HG03097 (cell line): ENCODE data around the gene B4GALT7.
A peak's percentile ranks its signal among the peaks of the same experiment; 100 is the strongest.
"Not testable (repeated sequence)": the region's sequence is repeated elsewhere in the genome, so short reads cannot be mapped to it uniquely, and the experiment has no call there.

Experiments used
- ATAC-seq: cut with Tn5 transposase; IDR thresholded peaks from one replicate; pipeline ENCODE4 v1.9.1; 2021; ENCODE audit not compliant: unreplicated experiment, low FRiP score

Gene B4GALT7, protein sequence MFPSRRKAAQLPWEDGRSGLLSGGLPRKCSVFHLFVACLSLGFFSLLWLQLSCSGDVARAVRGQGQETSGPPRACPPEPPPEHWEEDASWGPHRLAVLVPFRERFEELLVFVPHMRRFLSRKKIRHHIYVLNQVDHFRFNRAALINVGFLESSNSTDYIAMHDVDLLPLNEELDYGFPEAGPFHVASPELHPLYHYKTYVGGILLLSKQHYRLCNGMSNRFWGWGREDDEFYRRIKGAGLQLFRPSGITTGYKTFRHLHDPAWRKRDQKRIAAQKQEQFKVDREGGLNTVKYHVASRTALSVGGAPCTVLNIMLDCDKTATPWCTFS

DNA sequence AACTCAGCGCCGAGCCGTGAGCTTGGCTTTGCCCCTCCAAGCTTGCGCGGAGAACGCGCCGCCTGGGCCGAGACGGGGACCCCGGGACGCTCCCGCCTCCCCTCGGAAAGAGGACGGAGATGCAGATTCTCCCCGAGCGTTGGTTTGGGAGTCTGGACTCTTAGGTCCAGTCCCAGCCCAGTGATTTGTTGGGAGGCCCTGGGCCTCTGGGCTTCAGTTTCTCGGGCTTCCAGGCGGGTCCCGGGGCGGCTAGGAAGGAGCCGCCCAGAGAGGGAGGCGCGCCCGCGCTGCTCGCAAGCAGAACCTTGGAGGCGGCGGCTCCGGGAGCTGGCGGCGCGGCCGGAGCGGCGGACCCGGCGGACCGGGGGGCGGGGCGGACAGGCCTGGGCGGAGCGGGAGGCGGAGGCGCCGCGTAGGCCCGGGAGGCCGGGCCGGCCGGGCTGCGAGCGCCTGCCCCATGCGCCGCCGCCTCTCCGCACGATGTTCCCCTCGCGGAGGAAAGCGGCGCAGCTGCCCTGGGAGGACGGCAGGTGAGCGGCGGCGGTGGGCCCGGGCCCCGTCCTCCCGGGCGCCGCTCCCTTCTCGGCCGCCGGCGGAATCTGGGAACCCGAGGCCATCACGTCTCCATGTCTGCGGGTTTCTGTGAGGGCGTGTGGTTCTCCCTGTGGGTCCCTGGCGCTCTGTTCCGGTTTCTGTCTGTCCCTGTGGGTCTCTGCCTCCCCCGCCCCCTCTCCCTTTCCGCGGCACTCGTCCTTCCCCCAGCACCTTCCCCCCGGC lies at the start of gene B4GALT7:
TSS of gene B4GALT7 (plus strand) at position 402 of the 777 bp plus-strand sequence. CDS start at position 481, 79 bp downstream.
- peak; percentile 84 for ATAC-seq

DNA sequence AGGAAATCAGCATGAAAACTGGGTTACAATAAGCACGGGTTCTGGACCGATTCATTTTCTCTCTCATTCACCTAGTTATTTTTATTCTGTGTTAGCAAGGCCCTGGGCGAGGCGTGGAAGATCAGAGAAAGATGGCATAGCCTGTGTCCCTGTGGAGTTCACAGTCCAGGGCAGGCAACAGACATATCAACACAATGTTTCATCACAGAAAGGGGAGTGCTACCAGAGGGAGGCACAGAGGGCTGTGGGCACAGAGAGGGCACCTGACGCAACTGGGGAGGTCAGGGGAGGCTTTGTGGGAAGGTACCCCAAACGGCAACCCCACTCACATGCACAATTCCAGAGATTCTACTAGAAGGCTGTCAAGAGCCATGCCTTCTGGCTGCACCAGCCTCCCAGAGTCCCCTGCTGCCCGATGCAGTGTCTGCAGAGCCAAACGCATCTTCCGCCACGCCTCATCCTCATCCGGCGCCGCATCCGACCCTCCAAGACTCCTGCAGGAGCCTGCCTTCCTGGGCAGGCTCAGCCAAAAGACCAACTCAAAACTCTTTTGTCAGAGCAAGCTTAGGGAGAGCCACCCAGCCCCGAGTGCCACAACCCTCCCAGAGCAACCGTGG lies 47.0 kb upstream of the B4GALT7 start:
- no peak for ATAC-seq

DNA sequence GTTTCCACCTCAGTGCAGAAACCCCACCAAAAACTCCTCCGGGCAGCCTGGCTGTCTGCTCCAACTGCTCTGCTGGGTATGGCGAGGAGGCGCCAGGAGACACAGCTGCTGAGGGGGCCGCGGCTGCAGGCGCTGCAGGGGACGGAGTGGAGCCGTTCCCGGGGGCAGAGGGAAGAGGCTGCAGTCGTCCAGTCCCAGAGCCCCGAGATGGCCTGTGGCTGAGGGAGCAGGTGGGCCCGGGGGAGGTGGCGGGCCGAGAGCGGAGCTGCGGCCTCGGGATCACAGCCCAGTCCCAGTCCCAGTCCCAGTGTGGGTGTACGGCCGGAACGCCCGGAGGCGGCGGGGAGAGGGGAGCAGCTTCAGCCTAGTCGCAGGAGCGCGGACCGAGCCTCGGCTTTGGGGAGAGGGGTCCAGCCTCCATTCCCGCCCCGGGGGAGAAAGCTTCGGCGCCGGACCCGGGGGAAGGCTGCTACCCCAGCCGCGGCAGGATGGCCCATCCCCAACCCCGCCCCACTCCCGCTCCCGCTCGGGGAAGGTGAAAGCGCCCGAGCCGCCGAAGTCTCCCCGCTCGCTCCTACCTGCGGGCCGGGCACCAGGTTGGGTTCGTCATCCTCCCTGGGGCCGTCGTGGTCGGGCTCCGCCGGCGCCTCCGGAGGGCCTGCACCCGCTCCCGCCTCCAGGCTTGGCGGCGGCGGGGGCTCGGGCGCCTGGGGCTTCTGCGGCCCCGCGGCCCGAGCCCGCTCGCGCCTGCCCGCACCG lies 46.1 kb upstream of the B4GALT7 start:
- peak; percentile 31 for ATAC-seq

DNA sequence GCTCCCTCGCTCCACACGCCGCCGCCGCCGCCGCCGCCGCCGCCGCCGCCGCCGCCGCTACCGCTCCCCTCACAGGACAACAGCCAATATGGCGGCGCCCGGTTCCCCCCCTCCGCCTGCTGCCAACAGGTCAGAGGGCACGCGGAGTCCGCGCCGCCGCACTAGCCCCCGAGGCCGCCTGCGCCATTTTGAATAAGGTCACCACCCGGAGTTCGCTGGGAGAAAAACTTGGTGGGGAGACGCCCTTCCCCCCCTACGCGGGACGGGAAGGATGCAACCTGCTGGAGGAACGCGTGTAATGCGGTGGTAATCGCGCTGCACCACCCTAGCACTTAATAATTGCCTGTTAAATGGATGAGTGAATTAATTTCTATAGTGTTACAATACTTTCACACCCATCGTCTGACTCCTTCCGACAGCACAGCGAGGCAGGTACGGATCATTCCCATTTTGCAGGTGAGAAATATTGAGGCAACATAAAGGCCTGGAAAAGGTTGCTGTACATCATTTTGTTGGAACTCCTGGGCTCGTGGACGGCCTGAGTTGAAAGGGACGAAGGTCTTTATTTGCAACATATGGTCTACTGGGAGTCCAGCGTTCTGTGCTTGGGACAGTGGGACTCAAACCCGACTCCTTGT lies 45.3 kb upstream of the B4GALT7 start, which contains the start of gene FAM193B:
TSS of gene FAM193B (minus strand) at position 90 of the 638 bp plus-strand sequence. CDS start 105 bp downstream, outside the sequence.
- ATAC-seq: peak; percentile 82

DNA sequence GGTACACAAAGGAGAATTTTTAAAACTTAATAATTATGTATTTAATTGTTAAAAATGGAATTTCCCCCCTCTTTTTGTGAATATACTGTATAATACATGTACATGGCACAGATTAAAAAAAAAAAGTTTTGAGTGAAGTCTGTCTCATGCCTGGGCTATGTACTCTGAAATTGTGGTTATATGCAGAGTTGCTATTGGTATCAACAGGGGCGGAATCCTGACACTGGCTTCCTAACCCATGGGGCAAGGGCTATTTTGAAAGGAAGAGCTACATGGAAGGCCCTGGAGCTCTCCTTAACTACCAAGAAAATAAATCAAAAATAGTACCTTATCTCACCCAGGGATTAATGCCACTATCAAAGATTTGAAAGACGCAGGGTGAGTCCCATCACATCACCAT lies 44.7 kb upstream of the B4GALT7 start:
- no peak for ATAC-seq

DNA sequence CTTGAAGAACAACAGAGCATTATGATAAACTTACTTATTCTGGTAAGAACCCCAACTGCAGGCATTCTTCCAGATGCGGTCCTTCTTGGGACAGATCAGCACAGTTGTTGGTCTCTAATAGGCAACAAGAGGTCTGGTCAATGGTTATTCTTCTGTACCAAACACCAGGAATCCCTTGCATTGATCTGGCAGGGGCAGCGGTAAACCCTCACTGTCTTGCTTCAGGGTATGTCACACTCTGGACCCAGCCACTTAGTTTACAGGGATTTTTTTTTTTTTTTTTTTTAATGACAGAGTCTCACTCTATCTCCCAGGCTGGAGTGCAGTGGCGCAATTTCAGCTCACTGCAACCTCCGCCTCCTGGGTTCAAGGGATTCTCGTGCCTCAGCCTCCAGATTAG lies 44.3 kb upstream of the B4GALT7 start:
- no peak for ATAC-seq

DNA sequence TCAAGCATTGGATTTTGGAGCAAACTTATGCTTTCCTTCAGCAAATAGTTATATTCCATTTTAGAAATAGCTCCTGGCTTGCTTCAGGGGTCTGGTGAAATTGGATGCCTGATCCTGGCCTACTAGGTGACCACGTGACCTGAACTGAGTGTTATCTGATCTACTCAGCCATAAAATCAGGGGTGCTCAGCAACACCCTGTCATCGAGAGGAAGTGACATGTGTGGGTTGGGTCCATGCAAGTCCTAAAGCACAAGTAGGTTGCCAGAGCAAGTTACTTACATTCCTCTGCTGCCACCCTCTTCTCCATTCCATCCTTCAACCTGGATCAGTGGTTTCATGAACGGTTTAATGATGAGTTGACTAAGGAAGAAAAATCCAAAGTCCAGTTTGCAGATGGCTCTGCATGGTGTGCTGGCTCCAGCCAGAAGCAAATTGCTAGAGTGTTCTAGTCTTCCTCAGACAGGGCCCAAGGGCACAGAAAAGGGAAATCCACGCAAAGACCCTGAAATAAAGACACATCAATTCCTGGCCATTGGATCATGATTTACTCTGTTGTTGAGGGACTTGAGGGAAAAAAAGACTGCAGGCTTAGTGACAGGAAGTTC lies 42.8 kb upstream of the B4GALT7 start:
- no peak for ATAC-seq

DNA sequence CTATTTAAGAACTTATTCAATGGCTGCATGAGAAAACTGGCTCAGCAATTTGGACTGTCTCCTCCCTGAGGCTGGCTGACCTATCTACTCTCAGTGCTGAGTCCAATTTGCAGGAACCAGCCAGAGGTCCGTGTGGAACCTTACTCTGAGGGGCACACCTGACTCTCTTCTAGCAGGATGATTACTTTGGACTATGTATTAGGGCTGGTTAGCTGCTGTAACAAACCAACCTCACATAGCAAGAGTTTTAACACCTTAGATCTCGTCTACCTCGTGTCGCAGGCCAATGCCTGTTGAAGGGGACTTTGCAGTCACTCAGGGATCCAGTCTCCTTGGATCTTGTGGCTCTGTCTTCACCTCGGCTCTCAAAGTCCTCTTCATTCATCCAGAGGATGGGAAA lies 42.1 kb upstream of the B4GALT7 start:
- no peak for ATAC-seq

DNA sequence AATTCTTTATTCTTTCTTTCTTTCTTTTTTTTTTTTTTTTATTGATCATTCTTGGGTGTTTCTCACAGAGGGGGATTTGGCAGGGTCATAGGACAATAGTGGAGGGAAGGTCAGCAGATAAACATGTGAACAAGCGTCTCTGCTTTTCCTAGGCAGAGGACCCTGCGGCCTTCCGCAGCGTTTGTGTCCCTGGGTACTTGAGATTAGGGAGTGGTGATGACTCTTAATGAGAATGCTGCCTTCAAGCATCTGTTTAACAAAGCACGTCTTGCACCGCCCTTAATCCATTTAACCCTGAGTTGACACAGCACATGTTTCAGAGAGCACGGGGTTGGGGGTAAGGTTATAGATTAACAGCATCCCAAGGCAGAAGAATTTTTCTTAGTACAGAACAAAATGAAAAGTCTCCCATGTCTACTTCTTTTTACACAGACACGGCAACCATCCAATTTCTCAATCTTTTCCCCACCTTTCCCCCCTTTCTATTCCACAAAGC lies 40.4 kb upstream of the B4GALT7 start:
- not testable (repeated sequence) for ATAC-seq

DNA sequence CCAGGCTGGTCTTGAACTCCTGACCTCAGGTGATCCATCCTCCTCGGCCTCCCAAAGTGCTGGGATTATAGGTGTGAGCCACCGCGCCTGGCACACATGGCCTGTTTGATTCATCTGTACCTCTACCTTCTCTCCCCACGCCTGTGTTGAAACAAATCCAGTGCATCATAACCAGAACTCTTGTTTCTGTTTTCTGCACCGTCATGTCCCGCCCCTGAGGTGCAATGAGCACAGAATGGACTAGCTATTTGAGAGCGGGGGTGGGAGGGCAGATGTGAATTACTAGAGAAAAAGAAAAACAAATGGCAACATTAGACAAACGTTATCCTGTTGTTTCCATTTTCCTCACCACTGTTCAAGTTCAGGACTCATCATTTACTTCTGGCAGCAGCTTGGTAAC lies 34.9 kb upstream of the B4GALT7 start:
- no peak for ATAC-seq

DNA sequence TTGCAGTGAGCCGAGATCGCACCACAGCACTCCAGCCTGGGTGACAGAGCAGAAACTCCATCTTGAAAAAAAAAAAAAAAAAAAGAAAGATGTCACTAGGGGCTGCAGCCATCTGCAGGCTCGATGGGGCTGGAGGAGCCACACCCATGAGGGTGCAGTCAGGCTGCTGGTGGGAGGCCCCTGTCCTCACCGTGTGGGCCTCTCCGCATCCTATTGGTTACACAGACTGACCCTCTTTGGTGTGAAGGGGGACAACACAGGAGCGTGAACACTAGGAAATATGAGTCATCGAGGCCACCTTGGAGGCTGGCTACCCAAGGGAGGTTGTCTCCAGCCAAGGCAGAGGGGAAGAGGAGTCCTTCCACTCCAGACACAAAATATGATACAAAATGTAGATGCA lies 31.6 kb upstream of the B4GALT7 start:
- ATAC-seq: no peak

DNA sequence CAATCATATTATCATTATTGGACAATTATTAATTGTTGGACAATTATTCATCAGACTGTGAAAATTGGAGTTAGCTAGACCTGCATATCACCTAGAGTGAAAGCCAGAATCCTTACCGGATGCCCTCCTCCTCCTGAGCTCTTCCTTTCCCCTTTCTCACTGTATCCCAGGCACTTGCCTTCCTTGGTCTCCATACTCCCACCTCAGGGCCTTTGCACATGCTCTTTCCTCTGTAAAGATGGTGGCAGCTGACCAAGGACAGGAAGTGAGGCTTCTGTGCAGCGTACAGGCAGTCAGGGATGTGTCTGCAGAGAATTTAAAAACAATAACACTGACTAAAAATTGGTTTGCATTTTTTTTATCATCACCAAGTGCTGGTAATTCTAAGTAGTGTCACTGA lies 30.0 kb upstream of the B4GALT7 start:
- no peak for ATAC-seq

DNA sequence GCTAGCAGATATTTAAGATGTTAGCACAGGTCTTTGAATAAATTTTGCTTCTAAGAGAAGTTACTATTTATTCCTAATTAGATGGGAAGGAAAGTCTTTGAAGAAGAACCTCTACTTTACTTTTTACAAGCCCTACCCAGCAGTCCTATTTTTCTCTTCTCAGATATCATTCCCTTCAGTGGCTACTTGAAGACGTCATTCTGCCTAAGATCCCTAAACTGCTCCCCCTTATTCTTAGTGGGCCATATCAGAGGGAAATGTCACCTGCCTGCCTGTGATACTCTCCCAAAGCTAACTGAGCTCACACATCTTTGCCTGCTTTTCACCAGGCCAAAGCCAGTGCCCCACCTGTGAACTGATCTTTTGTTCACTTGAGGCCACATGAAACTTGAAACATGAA lies 24.4 kb upstream of the B4GALT7 start:
- no peak for ATAC-seq

DNA sequence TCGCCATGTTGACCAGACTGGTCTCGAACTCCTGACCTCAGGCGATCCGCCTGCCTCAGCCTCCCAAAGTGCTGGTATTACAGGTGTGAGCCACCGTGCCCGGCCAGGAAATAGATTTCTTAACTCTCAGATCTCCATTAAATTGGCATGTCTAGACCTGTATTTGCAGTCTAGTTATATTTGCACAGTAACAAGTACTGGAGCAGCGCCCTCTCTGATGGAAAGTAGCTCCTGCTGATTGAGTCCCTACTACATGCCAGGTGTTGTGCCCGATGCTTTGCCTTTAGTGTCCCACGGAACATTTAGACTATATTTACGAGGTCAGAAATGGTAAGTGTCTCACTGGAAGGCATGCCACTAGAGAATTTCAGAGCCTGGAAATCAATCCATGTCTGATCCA lies 23.8 kb upstream of the B4GALT7 start:
- no peak for ATAC-seq

DNA sequence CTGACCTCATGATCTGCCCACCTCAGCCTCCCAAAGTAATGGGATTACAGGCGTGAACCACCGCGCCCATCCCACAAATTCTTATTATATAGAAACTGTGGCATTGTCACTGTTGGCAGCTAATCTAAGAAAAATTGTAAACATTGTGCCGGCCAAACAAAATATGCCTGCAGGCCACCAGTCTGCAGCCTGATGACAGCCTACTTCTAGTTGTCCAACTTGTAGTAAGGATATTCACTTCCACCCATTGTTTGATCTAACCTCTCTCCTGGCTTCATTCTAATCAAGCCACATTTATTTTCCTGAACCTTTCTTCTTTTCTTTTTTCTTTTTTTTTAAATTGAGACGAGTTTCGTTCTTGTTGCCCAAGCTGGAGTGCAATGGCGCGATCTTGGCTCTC lies 21.6 kb upstream of the B4GALT7 start:
- ATAC-seq: no peak

DNA sequence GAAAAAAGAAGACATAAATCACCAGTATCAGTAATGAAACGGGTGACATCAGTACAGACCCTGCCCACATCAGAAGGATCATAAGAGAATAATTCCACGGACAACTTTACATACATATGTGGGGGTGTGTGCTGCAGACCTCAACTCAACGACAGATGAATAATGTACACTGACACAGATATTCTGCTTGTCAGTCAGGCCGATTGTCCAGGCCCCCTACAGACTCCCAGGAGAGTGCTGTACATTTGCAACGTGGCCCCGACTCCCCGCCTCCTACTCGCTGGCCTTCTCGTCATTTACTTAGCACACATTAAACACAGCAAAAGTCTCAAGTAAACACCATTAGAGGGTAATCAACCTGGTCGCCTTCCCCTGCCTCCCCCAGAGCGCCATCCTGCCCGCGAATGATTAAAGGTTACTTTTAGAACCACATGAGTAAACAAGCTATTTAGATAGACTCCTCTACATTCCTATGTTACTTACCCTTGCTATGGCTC lies 11.5 kb upstream of the B4GALT7 start:
- no peak for ATAC-seq

DNA sequence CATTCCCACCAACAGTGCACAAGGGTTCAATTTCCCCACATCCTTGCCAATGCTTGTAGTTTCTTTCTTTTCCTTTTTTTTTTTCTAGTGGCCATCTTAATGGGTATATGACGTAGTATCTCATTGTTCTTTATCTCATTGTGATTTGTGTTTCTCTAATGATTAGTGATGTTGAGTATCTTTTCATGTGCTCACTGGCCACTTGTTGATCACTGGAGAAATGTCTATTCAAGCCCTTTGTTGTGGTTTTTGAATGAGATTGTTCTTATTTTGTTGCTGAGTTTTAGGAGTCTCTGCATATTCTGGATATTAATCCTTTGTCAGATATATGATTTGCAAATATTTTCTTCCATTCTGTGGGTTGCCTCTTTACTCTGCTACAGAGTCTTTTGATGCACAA lies 9.5 kb upstream of the B4GALT7 start:
- ATAC-seq: no peak

DNA sequence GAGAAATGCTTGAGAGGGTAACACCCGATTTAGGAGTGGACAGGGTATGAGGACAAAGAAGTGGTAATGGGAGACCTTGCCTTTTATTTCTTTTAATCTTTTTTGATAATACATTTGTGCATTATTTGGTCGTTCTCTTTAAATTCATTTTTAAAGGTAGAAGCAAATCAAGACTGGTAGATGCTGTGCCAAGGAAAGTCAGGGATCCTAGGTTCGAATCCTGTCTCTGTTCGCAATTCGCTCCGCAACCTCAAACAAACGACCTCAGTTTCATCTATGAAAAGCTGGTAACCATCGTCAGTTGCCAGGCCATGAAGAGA lies 8.3 kb upstream of the B4GALT7 start:
- no peak for ATAC-seq

DNA sequence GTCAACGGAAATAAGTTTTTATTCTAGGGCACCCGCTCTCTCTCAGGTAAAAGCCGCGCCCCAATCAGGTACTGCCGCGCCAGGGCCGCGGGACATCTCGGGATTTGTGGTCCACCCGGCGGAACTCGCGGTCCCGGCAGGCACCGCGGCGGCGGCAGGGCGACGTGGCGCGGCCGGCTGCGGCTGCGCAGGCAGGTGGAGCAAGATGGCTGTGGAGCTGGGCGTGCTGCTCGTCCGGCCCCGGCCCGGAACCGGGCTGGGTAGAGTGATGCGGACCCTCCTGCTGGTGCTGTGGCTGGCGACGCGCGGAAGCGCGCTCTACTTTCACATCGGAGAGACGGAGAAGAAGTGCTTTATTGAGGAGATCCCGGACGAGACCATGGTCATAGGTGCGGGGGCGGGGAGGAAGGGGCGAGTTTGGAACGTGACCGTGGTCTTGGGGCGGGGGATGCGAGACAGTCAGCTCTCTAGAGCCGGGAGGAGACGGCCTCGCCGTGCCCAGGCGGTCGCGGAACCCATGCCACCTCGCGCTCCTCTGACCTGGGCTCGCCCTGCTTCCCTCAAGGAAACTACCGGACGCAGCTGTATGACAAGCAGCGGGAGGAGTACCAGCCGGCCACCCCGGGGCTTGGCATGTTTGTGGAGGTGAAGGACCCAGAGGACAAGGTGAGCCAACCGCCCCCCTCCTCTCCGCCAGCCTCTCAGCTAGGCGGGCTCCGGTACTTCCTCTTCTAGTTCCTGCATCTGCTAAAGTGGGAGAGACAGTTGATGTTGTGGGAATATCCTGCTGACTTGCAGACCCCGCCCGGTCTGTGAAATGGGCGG lies 7.7 kb upstream of the B4GALT7 start, which contains the start of gene TMED9:
TSS of gene TMED9 (plus strand) at position 194 of the 825 bp plus-strand sequence. CDS start at position 206, 12 bp downstream.
- peak; percentile 90 for ATAC-seq
